Pancreas (tissue), 10 donors: ENCODE data around the gene HOXA10. TPM values are rescaled to one million over a fixed set of nuclear protein-coding genes. Genes with fewer than 3 reads are reported as not detected.

Experiments
- ATAC-seq, 4 donors: fragments of 200-7000 bp; cut with Tn5 transposase; one replicate each; pipeline versions ENCODE4 v1.8.0 to v1.9.1; 2020; ENCODE audit warnings: mild to moderate bottlenecking in 4 of 4, moderate library complexity in 4 of 4
- DNase-seq, 6 donors: peaks; one replicate each; pipeline ENCODE4 v3.0.0-alpha.2; 2020
- FAIRE-seq: peaks from 2 replicates; lab custom pipeline; 2012; peaks lifted over from hg19 to GRCh38; lab: Jason Lieb, UNC
- H3K27ac ChIP-seq, 4 donors: fragments of 200-600 bp; sonication (generic); 1 replicate in 3 of 4; 2 replicates in 1 of 4; pipeline versions ENCODE4 v1.5.0 to v1.8.0; 2020
- H3K27me3 ChIP-seq, 4 donors: fragments of 200-600 bp; one replicate each; pipeline ENCODE4 v1.8.0; 2021
- H3K36me3 ChIP-seq, 3 donors: fragments of 200-600 bp; sonication (generic) in 1 of 3; one replicate each; pipeline versions ENCODE4 v1.5.0 to v1.8.0; 2020 to 2021
- H3K4me1 ChIP-seq, 3 donors: fragments of 200-600 bp; one replicate each; pipeline ENCODE4 v1.8.0; 2021
- H3K4me3 ChIP-seq, 4 donors: fragments of 200-600 bp; sonication (generic) in 2 of 4; one replicate each; pipeline versions ENCODE4 v1.5.0 to v1.8.0; 2020 to 2021
- H3K9me3 ChIP-seq, 4 donors: fragments of 200-600 bp; one replicate each; pipeline ENCODE4 v1.8.0; 2021
- WGBS, 2 donors: extraction: QIAGEN DNeasy Blood & Tissue Kit; methylation state at CpG; one replicate each; pipeline ENCODE4 v1.1.7; 2013; 5-methylcytosine and 5-hydroxymethylcytosine counted together
- intact Hi-C, 3 donors: fragments of 100-400 bp; cut with DNase I; formaldehyde crosslinking; loops; one replicate each; pipeline versions ENCODE4 v1.11.1 to v1.14.2; 2022
- polyA plus RNA-seq, 2 donors: library from polyadenylated mRNA; stranded (reverse); fragments of 200-250 nt; gene quantifications; one replicate each; pipeline ENCODE4 v1.2.3, GENCODE V29; 2013
- total RNA-seq, 6 donors: library from RNA; stranded (reverse); fragmentation: NEBNext Ultra II Directional in 4 of 6; extraction: Animal tissue kit (Norgen Biotek cat#: 25700) in 4 of 6; gene quantifications; one replicate each; pipeline versions ENCODE4 v1.2.1 to v1.2.4, GENCODE V29; 2021 to 2023
- TF ChIP-seq, protein P1 (sequence below), 4 donors: fragments of 200-600 bp; sonication (generic) in 3 of 4; IDR thresholded peaks; one replicate each; pipeline versions ENCODE4 v1.5.0 to v1.8.0; 2021; ENCODE audit warnings: antibody characterized with exemption in 4 of 4
- donor health status: healthy with polysubstance abuse.
- donor health status: DM: no; HTN: no; CAD: no; lungs with moderate emphysema.
- donor health status: DM: no; HTN: no; CAD: no.
- donor health status: control.
- donor health status: control.
- donor health status: Bipolar disorder and iron deficiency.
- donor health status: DM: yes; HTN: yes; CAD: no.
- donor health status: DM: no; HTN: no; CAD: no.
- donor health status: DM: no; HTN: no; CAD: no.
- donor health status: DM: yes; HTN: yes; CAD: no.

HOXA10 gene
- total and polyA plus RNA-seq, 8 donors: 0.09 to 0.18 (median 0.14) TPM; not detected in 4

DNA sequence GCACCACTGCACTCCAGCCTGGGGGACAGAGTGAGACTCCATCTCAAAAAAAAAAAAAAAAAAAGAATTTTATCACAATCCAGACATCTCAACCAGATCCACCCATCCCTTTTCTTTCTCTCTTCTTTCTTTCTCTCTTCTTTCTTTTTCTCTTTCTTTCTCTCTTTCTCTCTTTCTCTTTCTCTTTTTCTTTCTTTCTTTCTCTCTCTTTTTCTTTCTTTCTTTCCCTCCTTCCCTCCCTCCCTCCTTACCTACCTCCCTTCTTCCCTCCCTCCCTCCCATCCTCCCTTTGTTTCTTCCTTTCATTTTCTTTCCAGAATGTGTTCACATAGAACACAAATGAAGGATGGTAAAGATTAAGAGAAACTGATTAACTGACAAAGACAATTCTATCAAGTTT is 43.8 kb upstream of the HOXA10 start:
- Histone ChIP-seq H3K4me3 (no peak overlapping the region), H3K27me3 (peaks cover 0 to 28% (median 10%) of the 10 kb centered on the region in 4 donors), H3K9me3 (no peaks in the 10 kb centered on the region), H3K4me1 (no peaks in the 10 kb centered on the region), H3K27ac (no peak overlapping the region), H3K36me3 (no peaks in the 10 kb centered on the region)
- no peak for FAIRE-seq
- TF ChIP-seq, protein P1, sequence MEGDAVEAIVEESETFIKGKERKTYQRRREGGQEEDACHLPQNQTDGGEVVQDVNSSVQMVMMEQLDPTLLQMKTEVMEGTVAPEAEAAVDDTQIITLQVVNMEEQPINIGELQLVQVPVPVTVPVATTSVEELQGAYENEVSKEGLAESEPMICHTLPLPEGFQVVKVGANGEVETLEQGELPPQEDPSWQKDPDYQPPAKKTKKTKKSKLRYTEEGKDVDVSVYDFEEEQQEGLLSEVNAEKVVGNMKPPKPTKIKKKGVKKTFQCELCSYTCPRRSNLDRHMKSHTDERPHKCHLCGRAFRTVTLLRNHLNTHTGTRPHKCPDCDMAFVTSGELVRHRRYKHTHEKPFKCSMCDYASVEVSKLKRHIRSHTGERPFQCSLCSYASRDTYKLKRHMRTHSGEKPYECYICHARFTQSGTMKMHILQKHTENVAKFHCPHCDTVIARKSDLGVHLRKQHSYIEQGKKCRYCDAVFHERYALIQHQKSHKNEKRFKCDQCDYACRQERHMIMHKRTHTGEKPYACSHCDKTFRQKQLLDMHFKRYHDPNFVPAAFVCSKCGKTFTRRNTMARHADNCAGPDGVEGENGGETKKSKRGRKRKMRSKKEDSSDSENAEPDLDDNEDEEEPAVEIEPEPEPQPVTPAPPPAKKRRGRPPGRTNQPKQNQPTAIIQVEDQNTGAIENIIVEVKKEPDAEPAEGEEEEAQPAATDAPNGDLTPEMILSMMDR (IDR thresholded peaks at IDR 0.05): no peak
- DNase-seq: no peak
- no peak for ATAC-seq
- intact Hi-C loops: no loop called here

DNA sequence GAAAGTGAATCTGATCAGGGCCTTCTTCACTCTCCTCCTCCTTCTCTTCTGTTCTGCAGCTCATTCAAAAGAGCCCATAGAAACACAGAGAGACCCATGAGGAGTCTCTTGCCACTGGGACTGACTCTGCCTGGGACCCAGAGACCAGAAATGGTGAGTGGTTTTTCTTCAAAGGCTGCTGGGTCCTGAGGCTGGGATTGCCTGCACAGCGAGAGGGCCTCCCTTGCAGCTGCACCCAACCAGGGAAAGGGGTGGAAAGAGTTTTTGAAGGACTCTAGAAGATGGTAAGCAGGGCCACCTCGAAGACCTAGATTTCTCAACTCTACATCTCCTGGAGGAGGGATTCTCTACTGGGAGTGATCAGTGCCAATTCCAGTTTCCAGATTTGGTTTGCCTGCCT is 41.2 kb upstream of the HOXA10 start:
- Histone ChIP-seq H3K27ac (no peak overlapping the region), H3K4me1 (peaks cover 0 to 6% (median 0%) of the 10 kb centered on the region in 3 donors), H3K36me3 (no peaks in the 10 kb centered on the region), H3K9me3 (no peaks in the 10 kb centered on the region), H3K27me3 (peaks cover 0 to 37% (median 13%) of the 10 kb centered on the region in 4 donors), H3K4me3 (no peak overlapping the region)
- no peak for ATAC-seq
- FAIRE-seq: no peak
- intact Hi-C loops: no loop called here
- DNase-seq: no peak
- TF ChIP-seq, protein P1 (IDR thresholded peaks at IDR 0.05): no peak
- WGBS, 2 donors: 83 to 94% methylated on average over 2 of the region's 2 CpGs

DNA sequence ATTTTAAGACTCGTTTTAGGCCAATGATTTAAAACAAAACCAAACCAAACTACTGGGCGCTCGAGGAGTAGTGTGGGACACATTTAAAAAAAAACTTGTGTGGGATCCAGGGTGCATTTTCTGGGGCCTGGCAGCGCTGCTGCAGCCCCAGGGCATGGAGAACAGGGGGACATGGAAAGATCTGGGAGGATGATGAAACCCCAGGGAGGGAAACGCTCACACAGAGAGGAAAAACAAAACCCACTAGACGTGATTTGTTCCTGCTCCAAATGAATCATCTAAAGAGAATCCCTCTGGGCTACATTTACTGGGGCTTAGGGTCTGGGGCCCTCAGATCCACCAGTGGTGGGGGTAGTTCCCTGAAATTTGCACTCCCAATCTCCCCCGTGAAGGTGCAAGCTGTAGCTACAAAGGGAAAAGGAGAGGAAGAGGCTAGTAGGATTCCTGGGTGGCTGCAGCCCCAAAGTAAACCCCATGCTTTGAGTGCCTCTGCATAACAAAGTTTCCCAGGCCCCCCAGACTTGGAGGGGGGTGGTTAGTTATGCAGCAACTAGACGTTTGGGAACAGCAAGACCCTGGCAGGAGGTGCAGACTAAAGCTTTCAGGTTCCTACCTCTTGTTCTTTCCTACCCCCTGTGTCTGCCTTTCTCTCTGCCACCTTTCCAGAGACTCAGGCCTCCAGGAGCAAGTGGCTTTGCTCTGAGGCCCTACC is 40.3 kb upstream of the HOXA10 start:
- H3K4me3 ChIP-seq: no peak overlapping the region
- DNase-seq (no peak), ATAC-seq (no peak), FAIRE-seq (no peak)
- H3K27ac ChIP-seq: no peak overlapping the region
- H3K4me1 ChIP-seq: peaks cover 0 to 7% (median 0%) of the 10 kb centered on the region in 3 donors
- peaks cover 0 to 43% (median 16%) of the 10 kb centered on the region in 4 donors for H3K27me3 ChIP-seq
- no peaks in the 10 kb centered on the region for H3K9me3 ChIP-seq
- TF ChIP-seq, protein P1 (IDR thresholded peaks at IDR 0.05): no peak
- WGBS, 2 donors: 69 to 71% methylated on average over 8 of the region's 8 CpGs
- no peaks in the 10 kb centered on the region for H3K36me3 ChIP-seq
- intact Hi-C loops: no loop called here

DNA sequence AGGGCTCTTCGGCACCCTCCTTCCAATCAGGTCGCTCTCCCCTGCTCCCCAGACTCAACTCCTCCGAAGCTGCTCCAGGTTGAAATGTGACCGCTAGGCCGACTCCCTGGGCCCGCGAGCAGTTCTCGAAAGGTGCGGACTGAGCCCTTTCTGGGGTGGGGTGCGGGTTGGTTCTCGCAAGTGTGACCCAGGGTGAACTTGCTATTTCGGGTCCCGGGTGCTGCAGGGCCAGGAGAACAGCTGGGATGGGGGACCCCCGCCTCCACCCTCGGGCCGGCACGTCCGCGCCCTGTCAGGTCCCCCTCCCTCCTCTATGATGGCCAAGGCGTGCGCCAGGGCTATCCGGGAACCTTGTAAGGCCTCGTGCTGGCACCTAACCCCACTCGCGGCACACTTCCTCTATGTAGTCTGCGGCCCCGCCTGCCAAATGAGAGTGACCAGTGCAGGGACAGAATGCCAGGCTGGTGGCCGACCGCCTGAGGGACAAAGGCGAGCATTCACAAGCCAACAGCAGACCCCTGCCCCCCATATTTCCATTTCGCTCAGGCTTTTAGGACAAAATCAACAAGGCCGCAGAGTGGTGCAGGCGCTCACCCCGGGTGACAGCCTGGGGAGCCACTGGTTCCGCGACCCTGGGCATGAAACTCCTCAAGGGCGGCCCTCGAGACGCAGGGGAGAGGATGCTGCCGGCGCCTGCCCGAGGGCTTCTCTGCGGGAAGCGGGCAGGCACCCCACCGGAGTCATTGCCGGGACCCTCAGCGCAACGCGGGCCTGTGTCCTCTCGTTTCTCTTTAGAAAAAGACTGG is 39.5 kb upstream of the HOXA10 start:
- ATAC-seq (no peak), DNase-seq (no peak), FAIRE-seq (no peak)
- Histone ChIP-seq H3K4me3 (peak overlapping the region in 1 of 4 donors; percentile 3), H3K27ac (no peak overlapping the region), H3K27me3 (peaks cover 0 to 50% (median 16%) of the 10 kb centered on the region in 4 donors), H3K36me3 (no peaks in the 10 kb centered on the region), H3K4me1 (peaks cover 0 to 7% (median 0%) of the 10 kb centered on the region in 3 donors), H3K9me3 (no peaks in the 10 kb centered on the region)
- WGBS, 2 donors: 29 to 39% methylated on average over 49 to 50 of the region's 50 CpGs
- TF ChIP-seq, protein P1 (IDR thresholded peaks at IDR 0.05): no peak
- intact Hi-C loops: no loop called here
